ENCODE measurements around the gene MC3R. TPM values are rescaled to one million over a fixed set of nuclear protein-coding genes. Genes with fewer than 3 reads are reported as not detected.

MC3R gene
- not detected in 2 replicates for total RNA-seq (2014; rRNA removed; shearing (Covaris generic))

- peak; percentile 52 for DNase-seq (ENCODE audit: low read depth)
Observed at GRCh38 chr20:56247954-56248782, at the start of gene MC3R. Gene MC3R, plus strand, starts transcription at chr20:56248732. Its CDS starts 112 bp downstream, at chr20:56248844.

GRCh38 chr20:56200456-56200855, 48.1 kb upstream of the MC3R start:
- DNase-seq (ENCODE audit: low read depth), result no peak

- peak; percentile 48 for DNase-seq (ENCODE audit: low read depth)
Observed at GRCh38 chr20:56202493-56203077, 45.9 kb upstream of the MC3R start.

- DNase-seq (ENCODE audit: low read depth), result no peak
Observed at GRCh38 chr20:56204206-56204605, 44.3 kb upstream of the MC3R start.

GRCh38 chr20:56205346-56205745, 43.2 kb upstream of the MC3R start:
- DNase-seq (ENCODE audit: low read depth), result no peak

GRCh38 chr20:56207656-56208055, 40.9 kb upstream of the MC3R start:
- no peak for DNase-seq (ENCODE audit: low read depth)

GRCh38 chr20:56208121-56208520, 40.4 kb upstream of the MC3R start:
- no peak for DNase-seq (ENCODE audit: low read depth)

GRCh38 chr20:56211051-56211450, 37.5 kb upstream of the MC3R start:
- DNase-seq (ENCODE audit: low read depth), result no peak

- no peak for DNase-seq (ENCODE audit: low read depth)
Observed at GRCh38 chr20:56212091-56212490, 36.4 kb upstream of the MC3R start.

GRCh38 chr20:56213321-56213720, 35.2 kb upstream of the MC3R start:
- no peak for DNase-seq (ENCODE audit: low read depth)

GRCh38 chr20:56215115-56215514, 33.4 kb upstream of the MC3R start:
- DNase-seq (ENCODE audit: low read depth), result no peak

- DNase-seq (ENCODE audit: low read depth), result no peak
Observed at GRCh38 chr20:56217829-56218228, 30.7 kb upstream of the MC3R start.

GRCh38 chr20:56221186-56221585, 27.3 kb upstream of the MC3R start:
- DNase-seq (ENCODE audit: low read depth), result peak; percentile 71

GRCh38 chr20:56222201-56222600, 26.3 kb upstream of the MC3R start:
- peak; percentile 79 for DNase-seq (ENCODE audit: low read depth)

- peak; percentile 51 for DNase-seq (ENCODE audit: low read depth)
Observed at GRCh38 chr20:56222945-56223344, 25.6 kb upstream of the MC3R start.

- DNase-seq (ENCODE audit: low read depth), result peak; percentile 57
Observed at GRCh38 chr20:56223352-56223751, 25.2 kb upstream of the MC3R start.

GRCh38 chr20:56228021-56228420, 20.5 kb upstream of the MC3R start:
- peak; percentile 23 for DNase-seq (ENCODE audit: low read depth)

GRCh38 chr20:56229812-56230211, 18.7 kb upstream of the MC3R start:
- DNase-seq (ENCODE audit: low read depth), result no peak

GRCh38 chr20:56234110-56234509, 14.4 kb upstream of the MC3R start:
- DNase-seq (ENCODE audit: low read depth), result no peak

GRCh38 chr20:56237335-56237734, 11.2 kb upstream of the MC3R start:
- DNase-seq (ENCODE audit: low read depth), result no peak

GRCh38 chr20:56244259-56244658, 4.3 kb upstream of the MC3R start:
- DNase-seq (ENCODE audit: low read depth), result no peak

GRCh38 chr20:56245761-56246160, 2.8 kb upstream of the MC3R start:
- DNase-seq (ENCODE audit: low read depth), result peak; percentile 84

- DNase-seq (ENCODE audit: low read depth), result peak; percentile 40
Observed at GRCh38 chr20:56249244-56249955, 868 bp downstream of the MC3R start.

All from M059J (cell line).